DMS 273 treated with DMSO at 0.1 percent for 48 hours (cell line): Measurements from ENCODE around the gene LRP2.
"Not testable (repeated sequence)": the region's sequence is repeated elsewhere in the genome, so short reads cannot be mapped to it uniquely, and the experiment has no call there.

Experiments
- DNase-seq: peaks from one replicate; lab custom pipeline; 2025; lab: John Stamatoyannopoulos, UW

The LRP2 gene

DNA sequence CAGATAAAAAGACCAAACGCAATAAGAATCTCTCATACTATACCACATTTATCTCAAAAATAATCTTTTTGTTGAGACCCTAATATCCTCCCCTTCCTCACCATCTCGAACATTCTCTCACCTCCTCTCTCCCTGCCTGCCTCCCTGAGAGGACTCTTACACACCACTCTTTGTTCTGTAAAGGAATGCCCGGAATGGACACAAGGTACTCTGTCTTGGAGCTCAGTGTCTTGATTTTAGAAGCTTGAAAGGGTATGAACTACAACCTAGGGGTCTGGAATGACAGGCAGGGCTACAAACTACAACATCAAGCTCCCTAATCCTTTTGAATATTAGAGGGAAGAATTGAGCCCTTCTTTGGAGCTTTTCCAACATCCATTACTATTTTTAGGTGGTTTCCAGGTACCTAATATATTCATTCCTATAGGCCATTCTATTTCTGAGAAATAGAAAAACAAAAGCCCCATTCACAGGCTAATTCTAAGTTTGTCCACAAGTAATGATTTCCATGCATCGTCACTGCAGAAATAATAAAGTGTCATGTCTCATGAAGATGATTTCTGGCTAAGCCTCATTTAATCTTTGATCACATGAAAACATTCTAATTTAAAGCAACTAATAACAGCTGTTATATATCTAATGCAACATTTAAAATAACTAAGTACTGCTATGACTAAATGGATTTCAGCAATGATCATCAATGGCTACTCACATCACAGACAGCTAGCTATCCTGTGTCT is 60.6 kb downstream of the LRP2 start:
- no peak for DNase-seq

DNA sequence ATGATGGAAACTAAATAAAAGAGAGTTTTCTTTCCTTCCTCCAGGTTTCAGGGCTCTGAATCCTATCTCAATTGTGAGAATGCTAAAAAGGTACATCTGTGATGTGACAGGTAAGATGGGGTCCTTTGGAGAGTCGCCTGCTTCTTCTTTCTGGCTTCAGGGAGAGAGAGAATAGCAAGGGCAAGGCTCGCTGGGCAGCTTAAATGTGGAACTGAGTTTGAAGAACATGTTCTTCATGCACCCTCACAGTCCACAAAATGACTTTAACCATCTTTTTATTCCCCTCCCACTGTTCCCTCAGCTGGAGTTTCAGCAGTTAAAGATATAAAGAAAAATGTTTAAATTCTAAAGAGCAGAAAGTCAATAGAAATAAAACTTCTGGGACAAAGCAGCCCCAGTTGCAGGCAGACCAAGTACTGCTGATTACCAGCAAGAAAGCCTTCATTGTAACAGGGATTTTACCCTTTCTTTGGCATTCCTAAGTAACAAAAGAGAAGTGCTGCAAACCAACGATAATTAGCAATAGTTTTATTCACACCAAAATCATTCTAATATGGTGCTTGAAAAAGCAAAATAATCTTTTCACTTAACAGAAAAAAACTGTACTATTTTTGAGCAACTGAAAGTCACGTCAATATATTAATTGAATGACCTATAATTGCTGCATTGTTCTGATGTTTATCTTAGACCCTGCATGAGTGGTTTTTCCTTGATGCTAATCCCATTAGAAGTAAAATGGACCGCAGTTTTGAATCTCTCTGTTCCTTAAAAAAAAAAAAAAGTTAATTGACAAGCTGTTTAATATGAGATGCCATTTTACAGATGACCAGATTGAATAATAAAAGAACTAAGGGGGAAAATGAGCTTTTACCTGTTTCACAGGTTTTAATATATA is 61.5 kb downstream of the LRP2 start:
- no peak for DNase-seq

- no peak for DNase-seq
Measured at GRCh38 chr2:169298007-169298406, 64.3 kb downstream of the LRP2 start.

GRCh38 chr2:169294001-169294675 is 68.2 kb downstream of the LRP2 start:
- DNase-seq: no peak

DNA sequence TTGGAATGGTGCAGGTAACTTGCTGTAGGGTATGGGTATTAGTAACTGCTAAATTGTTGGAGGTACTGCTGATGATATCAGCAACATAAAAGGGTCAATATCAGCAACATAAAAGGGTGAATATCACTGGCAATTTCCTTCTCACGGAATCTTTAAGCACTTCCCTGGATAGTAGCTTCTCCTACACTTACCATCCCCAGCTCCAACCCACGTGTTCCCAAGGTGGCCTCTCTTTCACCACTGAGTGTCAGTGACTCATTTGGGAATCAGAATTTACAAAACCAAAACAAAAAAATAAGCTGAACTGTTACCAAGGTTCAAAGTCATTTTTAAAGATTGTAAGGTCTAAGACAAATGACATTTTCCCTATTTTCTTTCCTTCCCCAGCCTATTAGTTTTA is 70.8 kb downstream of the LRP2 start:
- DNase-seq: no peak

DNA sequence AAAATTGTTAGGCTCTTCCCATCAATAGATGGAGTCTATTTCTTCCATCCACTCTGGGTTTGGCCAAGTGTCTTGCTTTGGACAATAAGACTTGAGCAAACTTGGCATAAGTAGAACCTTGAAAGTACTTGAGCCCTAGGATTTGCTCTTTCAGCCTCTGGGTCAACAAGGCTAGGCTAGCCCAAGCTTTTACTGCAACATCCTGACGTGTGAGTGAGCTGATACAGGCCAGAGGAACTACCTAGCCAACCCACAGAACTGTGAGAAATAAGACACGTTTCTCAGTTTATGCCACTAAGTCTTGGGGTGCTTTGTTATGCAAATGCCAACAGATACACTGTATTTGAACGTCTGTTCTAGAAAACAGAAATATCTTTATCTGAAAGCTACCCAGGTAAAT is 71.9 kb downstream of the LRP2 start:
- DNase-seq: no peak

DNA sequence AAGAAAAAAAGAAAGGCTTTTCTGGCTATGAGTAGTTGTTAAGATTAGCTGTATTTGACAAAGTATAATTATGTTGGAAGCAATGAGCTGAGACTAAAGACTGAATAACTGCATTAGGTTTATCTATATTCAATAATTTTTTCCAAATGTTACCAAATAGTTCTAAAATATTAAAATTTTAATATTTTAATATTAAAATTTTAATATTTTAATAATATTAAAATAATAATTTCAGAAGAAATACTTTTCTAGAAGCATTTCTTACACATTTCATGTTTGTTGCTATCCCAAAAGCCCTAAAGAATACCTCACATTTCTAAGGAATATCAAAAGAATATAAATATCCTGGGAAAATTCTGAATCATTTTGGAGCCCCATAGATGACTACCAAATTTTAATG is 74.7 kb downstream of the LRP2 start:
- DNase-seq: no peak

- DNase-seq: no peak
Measured at GRCh38 chr2:169286624-169287231, 75.6 kb downstream of the LRP2 start.

DNA sequence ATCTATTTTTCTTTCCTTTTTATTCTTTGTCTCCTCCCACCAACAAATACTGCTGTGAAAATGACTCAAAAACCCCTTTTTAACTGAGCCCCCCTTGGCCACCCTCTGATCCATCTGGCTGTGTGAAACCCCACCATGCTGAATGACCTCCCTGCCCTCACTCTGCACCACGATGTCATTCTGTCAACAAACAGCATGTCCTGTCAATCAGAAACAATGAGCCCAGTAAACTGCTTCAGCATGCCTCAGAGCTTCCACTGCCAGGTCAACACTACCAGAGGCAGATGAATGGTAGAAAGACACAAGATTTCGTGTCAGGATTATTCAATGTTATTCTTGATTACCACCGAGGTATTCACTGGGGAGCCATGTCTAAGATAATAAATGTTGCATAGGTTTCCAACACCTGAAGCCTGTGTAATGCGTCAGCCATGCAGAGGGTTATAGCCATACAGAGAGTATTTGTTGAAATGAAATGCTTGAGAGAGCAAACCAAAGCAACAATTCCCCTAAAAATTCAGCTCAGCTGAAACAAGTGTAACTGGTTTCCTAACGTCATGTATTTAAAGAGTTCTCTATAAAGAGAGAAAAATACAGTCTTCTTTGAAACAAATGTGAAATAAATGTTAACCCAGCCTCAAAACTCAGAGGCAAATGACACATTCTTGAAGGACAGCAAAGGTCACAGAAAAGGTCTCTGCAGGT is 76.7 kb downstream of the LRP2 start:
- no peak for DNase-seq

DNA sequence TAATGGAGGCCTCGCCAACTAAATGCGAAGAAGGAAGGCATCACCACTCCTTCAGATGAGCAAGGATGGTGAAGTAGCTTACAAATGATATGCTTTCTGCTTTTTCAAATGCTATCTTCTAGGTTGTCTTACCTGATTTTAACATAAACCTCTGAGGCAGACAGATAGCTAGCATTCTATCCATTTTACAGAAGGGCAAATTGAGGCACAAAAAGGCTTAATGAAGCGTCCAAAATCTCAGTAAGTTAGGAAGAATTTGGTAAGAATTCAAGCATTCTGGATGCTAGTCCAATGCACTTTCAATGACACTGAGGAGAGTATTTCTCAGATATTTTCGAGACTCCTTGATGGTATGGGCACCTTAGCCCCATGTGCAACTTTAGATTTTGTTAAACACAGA is 81.8 kb downstream of the LRP2 start:
- no peak for DNase-seq

GRCh38 chr2:169275696-169276444 is 86.5 kb downstream of the LRP2 start:
- no peak for DNase-seq

GRCh38 chr2:169272010-169272409 is 90.3 kb downstream of the LRP2 start:
- no peak for DNase-seq

DNA sequence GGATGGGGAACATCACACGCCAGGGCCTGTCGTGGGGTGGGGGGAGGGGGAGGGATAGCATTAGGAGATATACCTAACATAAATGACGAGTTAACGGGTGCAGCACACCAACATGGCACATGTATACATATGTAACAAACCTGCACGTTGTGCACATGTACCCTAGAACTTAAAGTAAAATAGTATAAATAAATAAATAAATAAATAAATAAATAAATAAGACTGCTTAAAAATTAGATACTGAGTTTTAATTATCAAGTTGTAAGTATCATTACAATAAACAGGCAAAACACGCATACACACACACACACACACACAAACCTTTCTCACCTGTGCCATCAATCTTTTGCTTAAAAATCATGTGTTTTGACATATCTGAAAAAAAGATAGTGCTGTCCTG is 91.8 kb downstream of the LRP2 start:
- not testable (repeated sequence) for DNase-seq

GRCh38 chr2:169265591-169265990 is 96.7 kb downstream of the LRP2 start:
- DNase-seq: no peak

DNA sequence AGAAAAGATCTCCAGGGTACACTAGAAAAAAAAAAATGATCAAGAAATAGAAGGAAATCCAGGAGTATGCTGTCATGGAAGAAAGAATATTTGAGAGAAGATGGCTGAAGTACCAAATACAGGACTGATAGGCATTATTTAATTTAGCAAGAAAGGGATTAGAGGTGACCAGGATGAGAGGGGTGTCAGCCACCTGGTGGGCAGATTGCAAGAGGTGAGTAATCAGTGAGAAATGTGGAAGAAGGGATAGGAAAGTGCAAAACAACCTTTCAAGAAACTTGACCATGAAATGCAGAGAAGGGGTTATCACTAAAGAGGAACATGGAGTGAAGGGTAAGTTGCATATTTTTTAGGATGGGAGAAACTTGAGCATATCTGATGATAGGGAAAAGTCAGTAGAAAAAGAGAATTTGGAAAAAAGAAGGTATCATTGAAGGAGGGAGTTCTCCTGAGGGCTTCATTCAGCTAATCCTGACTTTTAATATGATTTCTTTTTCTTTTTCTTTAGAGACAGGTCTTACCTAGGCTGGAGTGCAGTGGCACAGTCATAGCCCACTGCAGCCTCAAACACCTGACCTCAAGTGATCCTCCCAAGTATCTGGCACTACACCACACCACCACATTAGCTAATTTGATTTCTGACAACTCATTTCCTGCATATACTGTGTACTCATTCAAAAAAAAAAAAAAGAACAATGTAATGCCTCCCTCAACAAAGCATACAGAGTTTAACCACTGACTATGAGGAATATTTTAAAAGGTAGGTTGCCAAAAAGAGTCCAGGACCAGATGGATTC is 101.3 kb downstream of the LRP2 start:
- DNase-seq: no peak

- DNase-seq: no peak
Measured at GRCh38 chr2:169260246-169260645, 102.1 kb downstream of the LRP2 start.

DNA sequence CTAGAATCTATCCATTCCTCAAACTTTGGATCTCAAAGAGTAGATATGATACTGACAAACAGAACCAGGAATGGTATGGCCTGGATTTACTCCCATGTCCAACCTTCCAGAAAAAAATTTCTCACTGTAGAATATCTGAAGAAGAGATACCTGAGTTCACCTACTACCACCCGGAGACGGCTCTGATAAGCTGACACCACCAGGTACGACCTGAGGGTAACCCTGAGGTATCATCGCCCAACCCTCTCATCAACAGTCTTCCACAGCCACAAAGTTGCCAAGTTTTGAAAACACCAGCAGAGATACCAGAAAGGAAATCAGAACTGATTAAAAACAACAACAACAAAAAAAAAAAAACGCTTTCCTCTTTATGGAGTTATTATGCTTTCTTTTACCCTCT is 102.9 kb downstream of the LRP2 start:
- no peak for DNase-seq

DNA sequence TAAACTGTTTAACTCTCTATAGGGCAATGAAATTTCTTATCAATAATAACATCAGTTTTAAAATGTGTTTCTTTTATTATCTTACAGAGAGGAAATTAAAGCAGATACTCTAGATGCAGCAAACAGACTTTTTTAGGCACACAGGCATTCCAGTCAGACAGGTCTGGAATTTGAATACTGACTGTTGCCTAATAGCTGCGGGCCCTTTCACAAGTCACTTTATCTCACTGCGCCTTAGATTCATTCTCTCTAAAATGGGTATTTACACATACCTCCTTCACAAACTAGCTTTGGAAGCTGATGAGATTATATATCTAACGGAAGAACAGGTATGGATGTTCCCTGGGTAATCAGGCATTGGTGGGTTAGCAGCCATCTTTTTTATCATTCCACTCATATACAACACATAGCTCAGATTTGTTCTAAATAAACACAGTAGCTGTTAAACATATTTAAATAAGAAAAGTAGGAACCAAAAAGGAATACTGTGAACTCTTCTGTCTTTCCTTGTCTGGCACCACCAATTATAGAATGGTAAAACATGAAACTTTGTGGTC is 104.2 kb downstream of the LRP2 start:
- no peak for DNase-seq

- no peak for DNase-seq
Measured at GRCh38 chr2:169254774-169255173, 107.6 kb downstream of the LRP2 start.

DNA sequence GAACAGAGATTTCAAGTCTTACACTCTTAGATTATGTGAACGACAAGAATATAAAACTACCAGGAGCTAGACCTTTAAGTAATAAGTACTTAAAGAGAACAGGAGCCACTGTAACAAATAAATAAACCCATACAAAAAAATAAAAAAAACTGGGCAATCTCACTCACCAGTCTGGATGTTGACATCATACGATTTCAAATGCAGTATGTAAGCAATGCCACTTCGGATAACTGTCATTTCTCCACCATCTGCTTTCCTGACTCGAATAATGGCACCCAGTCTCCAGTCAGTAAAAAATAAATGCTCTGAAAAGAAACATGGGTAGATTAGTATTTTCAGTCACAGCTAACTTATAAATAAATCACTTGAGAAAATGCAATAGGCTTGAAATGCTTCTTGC is 115.1 kb downstream of the LRP2 start:
- no peak for DNase-seq
